ENCODE measurements around the gene KCNK13.
"Not testable (repeated sequence)": the region's sequence is repeated elsewhere in the genome, so short reads cannot be mapped to it uniquely, and the experiment has no call there.

The KCNK13 gene

DNA sequence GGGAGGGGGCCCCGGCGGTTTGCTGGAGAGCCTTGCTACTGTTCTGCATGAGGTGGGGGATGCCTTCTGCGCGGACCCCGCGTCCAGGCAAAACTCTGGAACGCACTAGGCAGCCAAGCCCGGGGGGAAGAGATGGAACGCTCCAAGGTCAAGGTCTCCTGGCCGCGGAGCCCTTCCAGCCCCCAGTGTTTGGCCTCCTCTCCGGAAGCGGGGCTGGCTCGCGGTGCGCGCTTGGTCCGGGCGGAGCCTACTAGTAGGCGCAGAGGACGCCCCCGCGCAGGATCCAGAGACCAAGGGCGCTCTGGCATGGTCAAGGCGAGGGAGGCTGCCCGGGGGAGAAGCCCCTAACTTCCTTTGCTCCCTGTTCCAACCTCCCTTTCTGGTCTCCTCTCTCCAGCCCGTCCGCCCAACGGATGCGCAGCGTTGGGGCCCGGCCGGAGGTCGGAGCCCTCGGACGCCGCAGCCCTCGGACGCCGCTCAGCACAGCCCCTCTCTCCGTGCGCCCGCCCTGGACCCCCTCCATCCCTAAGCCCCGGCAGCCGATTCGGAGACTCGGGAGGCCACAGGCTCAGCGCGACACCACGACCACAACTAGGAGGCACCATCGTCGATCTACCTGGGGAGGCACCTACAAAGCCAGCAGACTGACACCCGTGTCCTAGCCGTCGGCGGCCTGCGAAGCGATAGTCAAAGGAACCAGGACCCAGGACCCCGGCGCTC is 669 bp upstream of the KCNK13 start:
- DNase-seq (ENCODE audit: low spot score): no peak

DNA sequence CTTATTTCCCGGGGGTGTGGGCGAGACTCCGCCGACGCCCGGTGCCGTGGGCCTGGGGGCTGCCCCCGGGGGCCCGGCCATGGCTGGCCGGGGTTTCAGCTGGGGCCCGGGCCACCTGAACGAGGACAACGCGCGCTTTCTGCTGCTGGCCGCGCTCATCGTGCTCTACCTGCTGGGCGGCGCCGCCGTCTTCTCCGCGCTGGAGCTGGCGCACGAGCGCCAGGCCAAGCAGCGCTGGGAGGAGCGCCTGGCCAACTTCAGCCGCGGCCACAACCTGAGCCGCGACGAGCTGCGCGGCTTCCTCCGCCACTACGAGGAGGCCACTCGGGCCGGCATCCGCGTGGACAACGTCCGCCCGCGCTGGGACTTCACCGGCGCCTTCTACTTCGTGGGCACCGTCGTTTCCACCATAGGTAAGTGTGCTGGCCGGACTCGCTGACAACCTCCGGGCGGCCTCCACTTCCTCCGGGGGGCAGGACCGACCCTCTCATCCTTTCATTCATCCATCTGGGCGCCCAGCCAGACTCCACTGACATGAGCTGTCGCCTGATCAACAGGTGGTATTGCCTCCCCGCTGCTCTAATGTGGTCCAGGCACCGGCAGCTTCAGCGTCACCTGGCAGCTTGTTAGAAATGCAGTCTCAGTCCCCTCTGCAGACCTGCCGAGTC is 467 bp downstream of the KCNK13 start:
- no peak for DNase-seq (ENCODE audit: low spot score)

DNA sequence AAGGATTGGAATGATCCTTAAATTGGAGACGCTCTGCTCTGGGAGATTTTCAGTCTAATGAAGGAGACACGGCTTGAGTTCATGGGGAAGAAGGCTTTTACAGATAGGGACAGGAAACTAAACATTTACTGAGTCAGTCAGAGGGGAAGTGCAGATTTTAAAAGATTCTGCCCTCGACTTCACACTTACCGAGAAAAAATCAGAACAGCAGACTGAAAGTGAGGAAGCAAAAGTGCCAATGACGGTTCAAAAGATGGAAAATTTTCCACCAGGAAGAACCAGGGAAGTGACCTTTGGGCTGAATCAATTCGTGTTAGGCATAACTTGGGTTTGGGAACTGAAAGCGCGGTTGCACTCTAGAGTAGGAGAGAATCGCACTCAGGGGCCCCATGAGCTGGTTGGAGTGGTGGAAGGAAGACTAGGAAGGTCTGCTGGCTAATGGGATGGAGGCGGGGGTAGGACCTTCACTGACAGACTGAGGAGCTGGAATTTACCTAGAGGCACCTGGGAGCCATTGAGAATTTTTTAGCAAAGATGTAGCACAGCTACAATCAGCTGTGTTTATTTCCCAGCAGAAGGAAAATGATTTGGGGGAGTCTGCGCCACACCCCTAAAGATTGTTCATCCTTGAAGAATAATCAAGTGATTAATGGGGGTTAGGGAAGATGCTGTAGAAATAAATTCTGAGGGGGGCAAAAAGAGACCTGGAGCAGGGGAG is 1.2 kb downstream of the KCNK13 start:
- DNase-seq (ENCODE audit: low spot score): no peak

DNA sequence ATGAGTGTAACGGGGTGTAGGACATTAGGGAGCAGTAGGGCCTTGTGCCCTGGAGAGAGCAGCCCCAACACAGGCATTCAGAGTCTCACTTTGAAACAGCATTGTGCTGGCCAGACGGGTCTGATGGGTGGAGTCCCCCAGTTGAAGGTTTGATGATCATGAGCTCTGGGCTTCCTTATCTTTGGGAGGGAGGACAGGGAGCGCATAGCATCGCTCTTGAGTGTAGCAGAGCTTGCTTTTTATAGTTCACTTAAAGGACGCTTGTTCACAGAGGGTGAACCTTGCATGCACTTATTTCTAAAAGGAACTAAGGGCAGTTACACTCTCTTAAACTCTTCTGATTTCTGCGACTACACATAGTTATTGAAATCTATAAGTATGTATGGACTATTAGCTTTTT is 10.6 kb downstream of the KCNK13 start:
- no peak for DNase-seq (ENCODE audit: low spot score)

DNA sequence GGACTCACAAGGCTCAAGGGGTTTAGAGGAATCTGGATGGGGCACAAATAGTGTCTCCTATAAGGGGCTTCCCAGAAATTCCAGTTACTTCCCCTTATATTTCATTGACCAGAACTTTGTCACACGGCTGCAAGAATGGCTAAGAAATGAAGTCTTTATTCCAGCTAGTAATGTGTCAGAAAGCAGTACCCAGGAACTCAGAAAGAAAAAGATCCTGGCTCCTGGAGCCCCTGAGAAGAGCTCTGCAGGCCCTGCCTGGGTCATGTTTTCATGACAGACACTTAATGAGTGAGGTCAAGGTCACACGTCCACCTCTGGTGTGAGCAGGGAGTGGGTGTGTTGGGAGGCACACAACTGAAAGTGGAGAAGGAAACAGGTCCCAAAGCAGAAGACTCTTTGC is 17.8 kb downstream of the KCNK13 start:
- DNase-seq (ENCODE audit: low spot score): no peak

DNA sequence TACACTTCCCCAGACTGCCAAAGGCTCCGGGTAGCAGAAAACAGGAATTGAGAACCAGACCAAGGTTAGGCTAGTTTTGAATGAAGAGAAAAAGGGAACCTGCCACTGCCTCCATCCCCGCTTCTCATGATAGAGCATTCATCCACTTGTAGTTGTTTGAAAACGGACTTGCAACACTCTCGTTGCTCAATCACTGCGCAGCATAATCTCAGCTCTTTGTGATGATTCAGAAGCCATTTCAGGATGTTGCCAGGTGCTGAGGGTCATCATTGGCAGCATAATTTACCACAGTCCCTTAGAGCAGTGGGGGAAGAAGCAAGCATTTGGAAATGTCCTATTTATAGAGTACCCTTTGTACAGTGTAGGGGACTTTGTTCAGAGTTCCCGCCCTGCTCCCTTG is 25.6 kb downstream of the KCNK13 start:
- DNase-seq (ENCODE audit: low spot score): no peak

DNA sequence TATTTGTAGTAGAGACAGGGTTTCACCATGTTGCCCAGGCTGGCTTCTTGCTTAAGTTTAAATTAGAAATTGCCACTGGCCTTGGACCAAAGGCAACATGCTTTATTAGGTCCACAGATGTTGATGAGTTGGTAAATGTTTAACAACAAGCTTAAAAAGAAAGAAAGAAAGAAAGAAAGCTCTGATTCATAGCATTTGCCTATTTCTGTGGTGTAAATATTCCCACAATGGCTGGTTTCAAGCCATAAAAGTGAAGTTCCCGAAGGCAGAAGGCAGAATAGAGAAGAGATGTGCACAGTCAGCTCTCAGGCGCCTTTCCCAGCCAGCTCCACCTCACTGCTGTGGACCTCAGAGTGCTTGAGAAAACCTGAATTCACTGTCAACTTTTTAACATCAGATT is 26.4 kb downstream of the KCNK13 start:
- DNase-seq (ENCODE audit: low spot score): no peak

DNA sequence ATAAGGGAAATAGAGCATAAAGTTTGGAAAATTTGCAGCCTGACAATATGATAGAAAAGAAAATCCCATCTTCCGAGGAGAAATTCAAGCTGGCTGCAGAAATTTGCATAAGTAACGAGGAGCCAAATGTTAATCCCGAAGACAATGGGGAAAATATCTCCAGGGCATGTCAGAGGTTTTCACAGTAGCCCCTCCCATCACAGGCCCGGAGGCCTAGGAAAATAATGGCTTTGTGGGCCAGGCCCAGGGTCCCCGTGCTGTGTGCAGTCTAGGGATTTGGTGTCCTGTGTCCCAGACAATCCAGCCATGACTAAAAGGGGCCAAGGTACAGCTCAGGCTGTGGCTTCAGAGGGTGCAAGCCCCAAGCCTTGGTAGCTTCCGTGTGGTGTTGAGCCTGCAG is 27.7 kb downstream of the KCNK13 start:
- DNase-seq (ENCODE audit: low spot score): not testable (repeated sequence)

DNA sequence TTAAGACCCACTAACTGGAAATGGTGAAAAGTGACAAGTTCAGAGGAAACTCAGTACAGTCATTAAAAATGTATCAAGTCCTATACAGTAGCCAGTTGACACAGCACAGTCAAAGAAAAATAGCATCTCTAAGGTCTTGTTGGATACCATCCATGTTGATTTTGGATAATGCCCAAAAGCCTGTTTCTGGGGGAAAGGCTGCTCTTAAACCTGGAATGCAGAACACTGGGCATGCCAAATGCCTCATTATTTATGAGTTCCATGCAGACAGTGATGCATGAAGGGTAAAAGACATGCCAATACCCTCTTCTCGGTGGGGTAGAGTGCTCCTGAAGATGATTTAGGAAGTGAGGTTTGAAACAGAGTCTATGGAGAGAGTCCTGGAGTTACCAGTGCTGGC is 29.6 kb downstream of the KCNK13 start:
- DNase-seq (ENCODE audit: low spot score): no peak

DNA sequence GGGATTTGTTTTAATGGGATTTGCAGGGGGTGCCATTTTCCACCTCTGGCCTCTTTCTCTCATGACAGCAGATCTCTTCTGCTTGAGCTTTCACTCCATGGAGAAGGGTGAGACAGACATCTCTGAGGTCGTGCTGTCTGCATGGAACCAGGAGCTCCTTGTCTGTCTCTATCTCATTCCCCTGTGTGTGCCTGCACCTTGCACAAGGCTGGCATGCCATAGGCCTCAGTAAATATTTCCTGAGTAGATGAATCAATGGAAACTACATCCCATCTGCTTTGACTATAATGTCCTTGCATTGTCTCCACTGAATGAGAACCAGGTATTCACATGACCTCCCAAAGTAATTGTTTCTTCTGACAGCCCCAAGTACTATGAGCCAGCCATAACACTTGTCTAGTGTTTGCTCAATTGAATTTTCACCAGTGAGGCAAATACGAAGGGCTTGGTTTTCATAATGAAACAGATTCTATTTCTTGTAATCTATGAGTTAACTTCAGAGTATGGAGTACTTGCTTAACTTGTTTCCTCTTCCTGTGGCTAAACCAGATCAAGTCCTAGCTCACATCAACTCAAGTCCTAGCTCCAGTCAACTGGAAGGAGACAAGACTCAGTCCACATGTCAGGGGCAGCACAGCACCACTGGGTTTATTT is 32.3 kb downstream of the KCNK13 start:
- DNase-seq (ENCODE audit: low spot score): no peak

DNA sequence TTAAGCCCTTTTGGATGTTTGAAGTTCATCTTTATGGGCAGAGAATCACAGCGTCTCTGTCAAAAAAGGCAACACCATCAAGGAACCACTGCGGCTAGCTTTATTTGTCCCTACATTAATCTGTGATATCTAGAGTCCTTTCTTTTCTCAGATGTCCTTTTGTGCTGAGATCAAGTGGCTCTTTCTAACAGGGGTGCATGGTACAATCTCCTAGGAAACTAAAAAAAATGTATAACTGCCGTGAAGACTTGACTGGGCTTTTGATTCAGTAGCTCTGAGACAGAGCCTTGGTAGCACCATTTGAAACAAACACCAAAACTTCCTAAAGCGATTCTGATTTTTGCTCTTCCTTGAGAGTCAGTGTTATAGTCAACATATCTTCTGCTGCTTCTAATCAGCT is 33.3 kb downstream of the KCNK13 start:
- DNase-seq (ENCODE audit: low spot score): no peak

DNA sequence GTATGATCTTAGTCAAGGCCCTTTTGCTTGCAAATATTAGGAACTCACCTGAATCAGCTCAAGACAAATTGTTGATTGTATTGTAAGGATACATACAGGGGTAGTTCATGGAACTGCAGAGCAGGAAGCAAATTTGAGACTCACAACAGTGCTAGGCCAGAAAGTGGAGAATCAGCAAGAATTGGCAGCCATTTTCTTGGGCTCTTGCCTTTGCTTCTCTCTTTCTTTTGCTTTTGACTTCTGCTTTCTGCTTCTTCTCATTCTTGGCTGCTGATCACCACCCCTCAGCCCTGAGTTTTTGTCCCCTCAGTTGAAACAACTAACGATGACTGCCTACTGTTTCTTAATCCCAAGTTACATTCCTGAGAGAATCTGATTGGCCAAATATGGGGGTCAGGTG is 34.8 kb downstream of the KCNK13 start:
- DNase-seq (ENCODE audit: low spot score): no peak

DNA sequence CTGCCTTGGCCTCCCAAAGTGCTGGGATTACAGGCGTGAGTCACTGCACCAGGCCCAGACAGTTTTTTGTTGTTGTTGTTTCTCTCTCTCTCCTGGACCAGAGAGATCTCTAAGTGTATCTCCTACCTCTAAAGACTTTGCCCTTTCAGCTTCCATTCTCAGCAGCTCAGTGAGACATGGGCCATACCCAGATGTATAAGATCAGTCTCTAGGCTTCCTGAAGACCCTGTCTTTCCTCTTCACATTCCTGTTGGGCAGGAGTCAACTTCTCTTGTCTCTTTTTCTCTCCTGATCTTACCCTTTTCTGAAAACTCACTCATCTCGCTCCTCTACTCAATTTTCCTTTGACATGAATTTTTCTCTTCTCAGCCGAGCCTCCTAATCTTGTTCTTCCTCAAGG is 42.0 kb downstream of the KCNK13 start:
- no peak for DNase-seq (ENCODE audit: low spot score)

DNA sequence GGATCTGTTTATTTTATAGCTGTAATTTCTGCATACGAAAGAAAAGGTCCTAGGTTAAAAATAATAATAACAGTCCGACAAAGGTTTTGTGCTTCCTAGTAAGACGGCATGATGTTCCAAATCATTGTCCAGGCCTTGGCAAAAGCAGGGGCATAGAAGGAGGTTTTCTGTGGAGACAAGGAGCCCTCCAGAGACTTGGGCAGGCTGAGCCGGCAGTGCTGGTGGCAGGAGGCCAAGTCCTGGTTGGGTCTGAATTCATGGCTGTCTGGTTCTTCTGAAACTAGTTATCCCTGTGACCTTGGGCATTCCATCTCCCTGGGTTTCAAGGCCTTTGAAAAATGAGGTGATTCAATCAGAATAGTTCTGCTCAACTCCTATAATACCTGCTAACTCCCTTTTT is 44.0 kb downstream of the KCNK13 start:
- DNase-seq (ENCODE audit: low spot score): no peak

DNA sequence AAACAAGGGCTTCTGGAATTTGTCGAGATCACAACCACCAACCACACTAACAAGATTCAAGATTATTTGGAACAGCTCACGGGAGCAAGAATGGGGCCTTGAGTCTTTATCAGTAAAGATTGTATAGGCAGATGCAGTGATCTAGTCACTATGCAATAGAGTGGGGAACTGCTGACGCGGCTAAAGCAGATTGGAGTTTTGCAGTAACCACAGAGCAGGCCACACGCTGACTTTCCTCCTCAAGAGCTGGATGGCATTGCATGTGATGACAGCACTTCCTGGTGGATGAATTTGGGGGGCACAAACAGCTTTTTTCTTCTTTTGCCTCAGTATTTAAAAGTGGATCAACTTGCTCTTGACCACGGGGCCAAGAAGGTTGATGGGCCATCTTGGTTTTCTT is 46.0 kb downstream of the KCNK13 start:
- DNase-seq (ENCODE audit: low spot score): no peak

DNA sequence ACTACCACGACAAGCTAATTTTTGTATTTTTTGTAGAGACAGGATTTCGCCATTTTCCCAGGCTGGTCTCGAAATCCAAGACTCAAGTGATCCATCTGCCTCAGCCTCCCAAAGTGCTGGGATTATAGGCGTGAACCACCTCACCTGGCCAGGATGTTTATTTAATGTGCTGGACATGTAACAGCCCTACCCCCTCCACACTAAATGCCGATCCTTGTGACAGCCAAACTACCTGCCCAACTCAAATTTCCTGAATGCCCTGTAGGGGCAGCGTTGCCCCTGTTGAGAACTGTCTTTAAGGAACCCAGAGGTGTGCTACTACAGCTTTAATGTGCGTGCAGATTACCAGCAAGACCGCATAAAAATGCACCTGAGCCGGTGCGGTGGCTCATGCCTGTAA is 48.1 kb downstream of the KCNK13 start:
- no peak for DNase-seq (ENCODE audit: low spot score)

DNA sequence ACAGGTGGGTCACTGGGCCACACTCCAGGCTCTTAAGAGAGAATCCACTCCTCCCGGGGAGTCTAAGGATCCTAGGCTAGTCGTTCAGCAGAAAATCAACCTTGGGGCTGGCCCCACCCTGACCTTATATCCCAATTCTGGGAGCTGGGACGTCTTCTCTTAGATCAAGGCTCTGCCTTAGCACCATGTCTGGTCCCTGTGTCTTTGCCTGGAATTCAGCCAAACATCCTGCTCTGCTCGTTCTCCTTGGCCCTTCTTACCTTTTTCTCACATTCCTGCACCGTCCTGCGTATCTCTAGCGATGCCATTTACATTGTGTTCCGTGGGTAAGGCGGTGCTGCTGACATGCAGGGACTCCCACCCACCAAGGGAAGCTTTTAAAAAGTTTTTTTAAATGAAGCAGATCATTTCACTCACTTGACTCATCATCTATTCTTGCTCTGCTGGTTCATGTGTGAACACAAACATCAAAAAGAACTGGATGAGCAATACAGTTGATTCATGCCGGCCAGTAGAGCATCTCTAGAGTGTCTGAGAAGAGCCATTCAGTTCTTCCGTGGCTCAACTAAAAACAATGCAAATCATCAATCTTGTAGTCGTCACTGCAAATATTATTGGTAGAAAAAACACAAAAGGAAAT is 50.2 kb downstream of the KCNK13 start:
- DNase-seq (ENCODE audit: low spot score): no peak

DNA sequence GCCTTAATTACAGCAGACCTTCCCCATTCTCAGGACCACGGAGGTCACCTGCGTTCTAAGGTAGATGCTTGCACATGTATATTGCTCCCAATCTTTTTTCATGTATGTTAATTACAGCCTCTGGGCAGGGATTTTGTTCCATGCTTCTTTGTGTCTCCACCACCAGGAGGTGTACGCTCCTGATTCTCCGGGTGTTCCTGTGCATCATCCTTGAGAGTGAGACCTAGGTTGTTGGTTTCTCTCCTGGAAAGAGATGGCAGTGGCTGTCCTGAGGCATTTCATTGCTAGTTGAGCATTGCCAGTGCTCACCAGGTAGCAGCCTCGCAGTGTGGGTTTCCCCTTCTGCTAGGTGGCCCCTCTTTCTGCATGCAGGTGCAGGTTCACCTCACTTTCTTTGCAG is 52.8 kb downstream of the KCNK13 start:
- DNase-seq (ENCODE audit: low spot score): no peak

DNA sequence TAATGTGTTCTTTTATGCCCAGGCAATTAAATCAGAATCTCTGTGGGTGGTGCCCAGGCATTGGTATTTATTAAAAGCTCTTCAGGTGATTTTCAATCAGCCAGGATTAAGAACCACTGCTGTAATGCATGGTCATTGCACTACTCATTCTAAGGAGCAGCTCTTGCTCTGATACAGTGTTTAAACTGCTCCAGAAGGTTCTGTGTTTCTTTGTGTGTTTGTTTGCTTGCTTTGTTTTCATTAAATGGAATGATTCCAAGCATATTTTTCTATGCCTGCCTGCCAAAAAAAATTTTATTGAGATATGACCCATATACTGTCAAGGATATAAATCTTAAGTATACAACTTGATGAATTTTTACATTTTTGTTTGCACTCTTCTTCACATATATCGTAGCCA is 54.0 kb downstream of the KCNK13 start:
- DNase-seq (ENCODE audit: low spot score): no peak

DNA sequence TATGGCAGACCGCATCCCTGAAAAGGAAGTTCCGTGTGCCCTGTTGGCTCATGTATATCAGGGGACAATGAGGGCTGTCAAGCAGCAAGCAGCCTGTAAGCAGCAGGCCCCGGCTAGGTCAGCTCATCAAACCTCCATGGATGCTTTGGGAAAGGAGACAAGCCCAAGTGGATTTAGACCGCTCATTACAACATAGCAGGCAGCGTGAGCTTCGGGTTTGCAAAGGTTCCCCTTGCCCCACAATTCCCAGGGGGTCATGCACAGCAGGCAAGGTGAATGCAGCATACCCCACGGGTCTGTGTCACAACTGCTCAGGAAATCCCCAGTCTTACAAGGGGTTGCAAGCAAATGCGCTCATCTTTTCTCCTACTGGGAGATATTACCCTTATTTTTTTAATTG is 54.6 kb downstream of the KCNK13 start:
- DNase-seq (ENCODE audit: low spot score): no peak

DNA sequence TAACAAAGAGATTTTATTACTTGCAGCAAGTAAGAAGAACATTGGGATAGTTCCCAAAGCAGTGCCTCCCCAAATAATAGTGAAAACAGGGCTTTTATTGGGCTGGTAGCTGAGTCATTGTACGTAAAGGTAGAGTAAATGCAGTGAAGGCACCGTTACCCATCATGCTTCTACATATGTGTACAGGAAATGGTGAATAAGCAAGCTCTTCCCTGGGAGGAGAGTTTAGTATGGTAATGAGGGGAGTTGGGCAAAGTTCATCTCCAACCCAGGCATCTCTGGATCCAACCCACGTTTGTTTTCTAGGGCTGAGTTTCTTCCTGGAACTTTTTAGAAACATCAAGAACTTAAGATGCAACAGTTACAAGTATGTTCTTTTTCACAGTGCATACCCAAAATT is 56.2 kb downstream of the KCNK13 start:
- no peak for DNase-seq (ENCODE audit: low spot score)

DNA sequence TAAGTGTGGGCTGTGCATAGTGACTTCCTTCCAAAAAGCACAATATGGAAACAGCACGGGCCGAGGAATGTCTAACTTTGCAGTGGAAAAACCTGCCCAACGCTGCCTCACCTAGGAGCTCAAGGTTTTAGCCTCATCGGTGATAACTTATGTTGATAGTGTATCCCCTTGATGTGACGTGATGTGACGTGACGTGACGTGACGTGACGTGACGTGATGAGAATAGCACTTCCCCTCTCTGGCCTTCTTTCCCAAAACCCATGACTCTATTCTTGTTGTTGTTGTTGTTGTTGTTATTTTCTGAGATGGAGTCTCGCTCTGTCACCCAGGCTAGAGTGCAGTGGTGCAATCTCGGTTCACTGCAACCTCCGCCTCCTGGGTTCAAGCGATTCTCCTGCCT is 64.5 kb downstream of the KCNK13 start:
- no peak for DNase-seq (ENCODE audit: low spot score)
